ENCODE results near the gene RAP1GAP2. TPM values are rescaled to one million over a fixed set of nuclear protein-coding genes. Genes with fewer than 3 reads are reported as not detected.

The RAP1GAP2 gene
- total and polyA plus RNA-seq, 8 donors, result 11.8 to 92.4 (median 31.0) TPM

GRCh38 chr17:3019761-3020160, 223.5 kb downstream of the RAP1GAP2 start:
- intact Hi-C loops (cut with DNase I; ENCODE audit: low total_unique reads), result no loop called here
- no peaks in the 10 kb centered on the region for H3K4me1 ChIP-seq
- H3K27ac ChIP-seq, result no peak overlapping the region
- no peak for TF ChIP-seq POLR2A (IDR thresholded peaks at IDR 0.05)
- TF ChIP-seq CTCF (IDR thresholded peaks at IDR 0.05), result no peak
- TF ChIP-seq EP300 (IDR thresholded peaks at IDR 0.05), result no peak
- TF ChIP-seq POLR2AphosphoS5 (IDR thresholded peaks at IDR 0.05), result no peak
- H3K9me3 ChIP-seq, result peaks cover 0 to 25% (median 12%) of the 10 kb centered on the region in 4 donors
- no peak overlapping the region for H3K4me3 ChIP-seq
- no peak for DNase-seq
- peaks cover 28 to 94% (median 85%) of the 10 kb centered on the region in 4 donors for H3K36me3 ChIP-seq
- no peaks in the 10 kb centered on the region for H3K27me3 ChIP-seq
- 75 to 85% (median 79%) methylated on average over 7 to 9 of the region's 9 CpGs for WGBS, 5 donors

- peaks cover 28 to 93% (median 84%) of the 10 kb centered on the region in 4 donors for H3K36me3 ChIP-seq
- H3K4me1 ChIP-seq, result no peaks in the 10 kb centered on the region
- H3K27me3 ChIP-seq, result no peaks in the 10 kb centered on the region
- no peak overlapping the region for H3K4me3 ChIP-seq
- DNase-seq, result no peak
- WGBS, 5 donors, result 96 to 99% (median 97%) methylated on average over 5 to 16 of the region's 16 CpGs
- no peak for TF ChIP-seq POLR2AphosphoS5 (IDR thresholded peaks at IDR 0.05)
- no peak for TF ChIP-seq POLR2A (IDR thresholded peaks at IDR 0.05)
- TF ChIP-seq CTCF (IDR thresholded peaks at IDR 0.05), result no peak
- TF ChIP-seq EP300 (IDR thresholded peaks at IDR 0.05), result no peak
- intact Hi-C loops (cut with DNase I; ENCODE audit: low total_unique reads), result no loop called here
- H3K27ac ChIP-seq, result no peak overlapping the region
- H3K9me3 ChIP-seq, result peaks cover 0 to 25% (median 12%) of the 10 kb centered on the region in 4 donors
Observed at GRCh38 chr17:3020381-3020780, 224.1 kb downstream of the RAP1GAP2 start.

GRCh38 chr17:3022197-3022596, 226.0 kb downstream of the RAP1GAP2 start:
- WGBS, 5 donors, result 92 to 96% (median 94%) methylated on average over 4 of the region's 4 CpGs
- H3K9me3 ChIP-seq, result peaks cover 0 to 25% (median 12%) of the 10 kb centered on the region in 4 donors
- DNase-seq, result no peak
- H3K27ac ChIP-seq, result no peak overlapping the region
- intact Hi-C loops (cut with DNase I; ENCODE audit: low total_unique reads), result no loop called here
- H3K4me1 ChIP-seq, result no peaks in the 10 kb centered on the region
- TF ChIP-seq CTCF (IDR thresholded peaks at IDR 0.05) (no peak), EP300 (IDR thresholded peaks at IDR 0.05) (no peak)
- no peaks in the 10 kb centered on the region for H3K27me3 ChIP-seq
- no peak overlapping the region for H3K4me3 ChIP-seq
- H3K36me3 ChIP-seq, result peaks cover 30 to 95% (median 86%) of the 10 kb centered on the region in 4 donors

GRCh38 chr17:3024346-3024745, 228.1 kb downstream of the RAP1GAP2 start:
- 98 to 99% (median 98%) methylated on average over 2 of the region's 2 CpGs for WGBS, 5 donors
- Histone ChIP-seq H3K4me1 (no peaks in the 10 kb centered on the region), H3K4me3 (no peak overlapping the region), H3K27me3 (no peaks in the 10 kb centered on the region), H3K36me3 (peaks cover 24 to 95% (median 85%) of the 10 kb centered on the region in 4 donors), H3K9me3 (peaks cover 0 to 25% (median 12%) of the 10 kb centered on the region in 4 donors), H3K27ac (no peak overlapping the region)
- DNase-seq, result no peak
- intact Hi-C loops (cut with DNase I; ENCODE audit: low total_unique reads), result no loop called here
- TF ChIP-seq POLR2AphosphoS5 (IDR thresholded peaks at IDR 0.05) (no peak), CTCF (IDR thresholded peaks at IDR 0.05) (no peak), POLR2A (IDR thresholded peaks at IDR 0.05) (no peak), EP300 (IDR thresholded peaks at IDR 0.05) (no peak)
